Stimulated activated CD4-positive, alpha-beta T cell treated with anti-CD3 and anti-CD28 coated beads, Interleukin-2, amount 100 ng/mL, for 4 hours (primary cell): ENCODE measurements around the gene TACR1.
"Not testable (repeated sequence)": the region's sequence is repeated elsewhere in the genome, so short reads cannot be mapped to it uniquely, and the experiment has no call there.

Source experiments
- DNase-seq: peaks from one replicate; pipeline ENCODE4 v3.0.0-alpha.2; 2020; ENCODE audit warnings: low read depth

The TACR1 gene

DNA sequence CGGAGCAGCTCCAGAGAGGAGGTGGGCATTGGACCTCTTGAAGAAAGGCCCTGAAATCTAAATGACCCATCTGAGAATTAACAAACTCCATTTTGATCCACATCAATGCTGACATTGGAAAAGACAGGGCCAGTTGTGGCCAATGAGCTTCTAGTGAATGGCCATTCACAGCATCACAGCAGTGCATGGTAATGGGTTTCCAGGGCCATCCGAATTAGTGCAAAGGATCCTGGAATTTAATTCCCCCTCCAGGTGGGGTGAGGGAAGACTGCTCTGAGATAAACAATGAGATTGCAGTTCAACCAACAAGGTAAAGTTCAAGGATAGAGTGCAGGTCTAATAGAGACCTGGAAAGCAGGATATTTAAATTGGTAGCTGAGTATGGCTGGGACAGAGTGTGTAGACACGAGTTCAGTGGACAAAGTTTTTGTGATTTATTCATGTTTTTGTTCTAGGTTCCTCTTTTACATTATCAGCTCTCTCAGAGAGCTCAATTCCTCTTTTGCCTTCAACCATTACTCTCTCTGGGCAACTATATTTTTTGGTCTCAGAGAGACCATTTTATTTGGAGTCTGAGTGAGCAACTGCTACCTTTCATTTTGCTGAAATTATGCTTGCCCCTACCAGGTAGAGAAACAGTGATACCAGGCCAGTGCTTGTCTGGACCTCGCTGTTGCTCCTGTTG is 5.0 kb downstream of the TACR1 start:
- no peak for DNase-seq

DNA sequence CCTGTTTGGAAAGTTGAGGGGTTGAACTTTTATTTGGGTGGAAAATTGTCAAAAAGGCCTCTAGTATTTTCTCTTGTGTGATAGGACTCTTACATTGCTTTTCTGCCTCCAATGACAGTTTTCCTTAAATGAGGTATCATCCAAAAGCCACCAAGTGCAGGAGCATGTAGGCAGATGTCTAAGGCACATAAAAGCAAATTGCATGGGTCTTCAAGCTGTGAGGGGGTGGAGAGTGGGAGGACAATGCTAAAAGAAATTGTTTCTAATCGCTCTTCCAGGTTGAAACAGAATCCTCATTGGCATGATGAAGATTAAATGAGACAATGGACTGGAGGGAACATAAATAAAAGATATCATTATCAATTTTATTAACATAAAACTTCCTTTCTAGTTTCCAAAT is 6.8 kb downstream of the TACR1 start:
- no peak for DNase-seq

DNA sequence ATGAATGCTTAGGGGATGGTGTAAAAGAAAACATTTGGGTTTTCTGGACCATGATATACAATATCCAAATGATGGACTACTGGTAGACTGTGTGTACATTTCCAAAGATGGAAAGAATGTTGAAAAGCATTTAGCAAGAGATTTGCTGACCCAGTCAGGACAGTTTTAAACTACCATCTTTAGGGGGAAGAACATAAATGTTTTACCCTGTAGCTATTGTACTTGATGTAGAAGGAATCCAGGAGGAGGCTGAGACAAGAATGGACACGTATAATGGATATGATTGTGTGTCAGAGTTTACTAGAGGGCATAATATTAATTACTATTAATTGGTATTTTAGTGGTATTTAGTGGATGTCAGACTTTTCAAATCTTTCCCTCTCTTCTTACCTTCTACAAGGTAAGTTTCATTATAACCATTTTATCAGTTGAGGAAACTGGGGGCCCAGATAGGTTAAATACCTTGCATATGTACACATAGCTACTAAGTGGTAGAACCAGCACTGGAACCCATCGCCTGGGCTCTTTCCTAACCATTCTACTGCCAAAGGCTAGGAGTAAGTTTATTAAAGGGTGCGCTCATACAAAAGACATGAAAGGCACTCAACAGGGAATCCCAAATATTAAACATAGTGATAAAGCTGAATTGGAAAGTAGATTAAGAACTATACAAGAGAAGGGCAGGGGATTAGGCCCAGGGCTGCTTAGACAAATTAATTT is 8.9 kb downstream of the TACR1 start:
- DNase-seq = no peak

DNA sequence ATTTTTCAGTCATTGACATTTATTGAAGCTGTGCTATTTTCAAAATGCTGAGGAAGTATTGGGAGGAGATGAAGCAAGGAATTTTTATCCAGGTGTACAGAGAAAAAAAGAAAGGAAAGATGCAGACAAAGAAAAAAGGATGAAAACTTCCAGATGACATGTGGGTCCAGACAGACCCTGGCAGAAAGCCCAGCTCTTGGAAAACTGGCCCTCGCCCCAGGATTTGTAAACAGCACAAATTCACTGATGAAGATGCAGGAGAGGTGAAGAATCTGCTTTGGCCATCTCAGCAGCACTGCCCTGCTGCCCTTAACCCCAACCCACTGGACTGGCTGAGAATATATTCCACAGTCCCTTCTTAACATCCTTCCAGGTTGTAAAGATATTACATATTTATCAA is 12.5 kb downstream of the TACR1 start:
- no peak for DNase-seq

DNA sequence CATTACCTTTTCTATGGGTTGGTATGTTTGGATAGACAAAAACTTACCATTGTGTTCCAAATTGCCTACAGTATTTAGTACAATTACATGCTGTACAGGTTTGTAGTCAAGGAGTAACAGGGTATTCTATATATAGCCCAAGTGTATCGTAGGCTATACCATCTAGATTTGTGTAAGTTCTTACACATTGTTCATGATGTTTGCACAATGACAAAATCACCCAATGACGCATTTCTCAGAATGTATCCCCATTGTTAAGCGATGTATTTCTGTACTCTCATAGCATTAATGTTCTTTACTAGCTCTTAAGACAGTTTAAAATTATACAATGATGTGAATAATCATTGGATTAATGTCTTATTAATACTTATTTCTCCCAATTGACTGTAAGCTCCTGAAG is 16.7 kb downstream of the TACR1 start:
- no peak for DNase-seq

DNA sequence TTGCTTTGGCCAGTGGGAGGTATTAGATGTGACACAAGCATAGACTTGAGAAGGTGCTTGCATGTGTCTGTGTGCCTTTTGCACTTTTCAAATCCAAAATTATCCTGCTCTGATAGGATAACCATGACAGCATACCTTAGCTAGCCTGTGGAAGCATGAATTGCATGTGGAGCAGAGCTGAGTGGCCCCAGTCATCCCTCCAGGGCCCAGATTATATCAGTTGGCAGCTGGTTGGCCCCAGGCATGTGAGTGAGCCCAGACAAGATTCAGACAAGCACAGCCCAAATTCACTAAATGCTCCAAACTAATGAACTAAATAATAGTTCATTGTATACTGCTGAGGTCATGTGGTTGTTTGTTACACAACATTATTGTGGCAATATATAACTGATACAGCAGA is 18.8 kb downstream of the TACR1 start:
- no peak for DNase-seq

DNA sequence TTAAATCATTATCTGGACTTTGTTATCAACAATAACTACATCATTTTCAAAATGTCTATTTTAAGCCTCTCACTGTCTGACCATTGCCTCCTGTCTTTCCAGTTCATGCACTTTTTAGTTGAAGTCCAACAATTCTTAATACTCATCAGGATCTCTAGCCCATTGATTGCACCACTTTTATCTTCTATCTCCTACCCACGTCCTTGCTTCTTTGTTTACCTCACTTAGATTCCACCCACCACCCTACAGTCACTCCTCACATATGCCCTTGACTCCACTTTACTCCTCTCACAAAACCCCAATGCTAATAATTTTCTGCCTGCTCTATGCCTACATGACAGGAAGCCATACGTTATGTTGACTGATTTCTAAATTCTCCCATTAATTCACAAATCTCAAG is 21.9 kb downstream of the TACR1 start:
- DNase-seq = no peak

DNA sequence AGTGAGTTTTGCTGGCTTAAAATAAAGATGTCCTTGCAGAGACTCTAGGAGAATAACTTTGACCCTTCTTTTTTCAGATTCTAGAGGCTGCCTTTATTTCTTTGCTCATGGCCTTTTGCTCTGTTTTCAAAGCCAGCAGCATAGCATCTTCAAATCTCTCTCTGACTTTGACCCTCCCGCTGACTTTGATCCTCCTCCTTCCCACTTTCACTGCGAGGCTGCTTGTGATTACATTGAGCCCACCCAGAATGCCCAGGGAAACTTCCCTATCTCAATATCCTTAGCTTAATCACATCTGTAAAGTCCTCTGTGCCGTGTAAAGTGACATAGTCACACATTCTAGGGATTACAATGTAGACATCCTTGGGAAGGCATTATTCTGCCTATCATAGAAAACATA is 23.9 kb downstream of the TACR1 start:
- no peak for DNase-seq

DNA sequence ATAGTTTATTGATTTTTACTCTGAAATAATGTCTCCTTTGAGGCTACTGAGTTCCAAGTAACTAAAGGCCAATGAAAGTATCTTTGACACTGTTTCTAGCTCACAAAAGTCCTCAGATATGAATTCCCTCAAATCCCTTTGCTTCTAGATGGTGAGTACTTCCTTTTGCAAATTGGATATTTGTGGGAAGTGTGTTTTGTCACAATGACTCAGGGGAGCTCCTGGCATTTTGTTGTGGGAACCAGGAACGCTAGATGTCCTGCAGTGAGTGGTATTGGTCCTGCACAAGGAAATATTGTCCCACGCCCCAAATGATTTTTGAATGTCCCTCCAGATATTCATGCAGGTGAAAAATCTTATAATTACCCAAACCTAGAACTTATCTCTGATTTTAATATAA is 24.3 kb downstream of the TACR1 start:
- no peak for DNase-seq

DNA sequence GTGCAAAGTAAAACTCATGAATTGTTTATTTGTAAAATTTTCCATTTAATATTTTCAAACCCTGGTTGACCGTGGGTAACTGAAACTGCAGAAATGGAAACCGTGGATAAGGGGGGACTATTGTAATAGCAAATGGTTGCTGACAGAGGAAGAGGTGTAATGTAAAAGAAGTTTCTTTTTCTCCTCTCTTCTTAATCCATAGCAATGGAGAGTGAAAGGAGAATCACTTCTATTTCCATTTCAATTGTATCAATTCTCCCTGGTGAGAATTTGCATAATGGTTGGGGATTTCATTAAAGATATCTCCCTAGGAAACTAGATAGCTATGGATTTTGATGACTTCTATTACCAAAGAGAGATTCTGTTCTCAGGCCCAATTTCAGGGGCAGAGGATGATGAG is 24.8 kb downstream of the TACR1 start:
- no peak for DNase-seq

DNA sequence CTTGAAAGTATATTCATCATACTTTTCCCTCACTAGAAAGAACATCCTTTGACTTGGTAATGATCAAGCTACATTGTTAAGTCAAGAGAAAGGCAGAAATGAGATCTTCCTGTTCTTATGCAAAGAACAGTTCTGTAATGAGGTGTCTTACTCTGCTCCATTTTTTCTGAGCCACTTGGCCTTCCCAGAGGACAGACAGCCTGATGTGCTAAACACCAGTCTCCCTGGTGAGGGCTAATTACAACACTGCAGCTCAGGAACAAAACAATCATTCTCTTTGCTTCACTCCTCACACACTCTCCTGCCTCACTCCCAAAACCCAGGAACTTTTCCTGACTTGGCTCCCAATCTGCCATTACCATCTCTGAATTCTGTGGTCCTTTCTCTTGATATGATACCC is 25.6 kb downstream of the TACR1 start:
- no peak for DNase-seq

DNA sequence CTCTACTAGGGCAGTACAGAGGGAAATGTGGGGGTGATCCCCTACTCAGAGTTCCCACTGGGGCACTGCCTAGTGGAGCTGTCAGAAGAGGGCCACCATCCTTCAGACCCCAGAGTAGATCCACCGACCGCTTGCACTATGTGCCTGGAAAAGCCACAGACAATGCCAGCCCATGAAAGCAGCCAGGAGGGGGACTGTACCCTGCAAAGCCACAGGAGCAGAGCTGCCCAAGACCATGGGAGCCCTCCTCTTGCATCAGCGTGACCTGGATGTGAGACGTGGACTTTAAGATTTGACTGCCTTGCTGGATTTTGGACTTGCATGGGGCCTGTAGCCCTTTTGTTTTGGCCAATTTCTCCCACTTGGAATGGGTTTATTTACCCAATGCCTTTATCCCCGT is 27.9 kb downstream of the TACR1 start:
- DNase-seq = not testable (repeated sequence)

DNA sequence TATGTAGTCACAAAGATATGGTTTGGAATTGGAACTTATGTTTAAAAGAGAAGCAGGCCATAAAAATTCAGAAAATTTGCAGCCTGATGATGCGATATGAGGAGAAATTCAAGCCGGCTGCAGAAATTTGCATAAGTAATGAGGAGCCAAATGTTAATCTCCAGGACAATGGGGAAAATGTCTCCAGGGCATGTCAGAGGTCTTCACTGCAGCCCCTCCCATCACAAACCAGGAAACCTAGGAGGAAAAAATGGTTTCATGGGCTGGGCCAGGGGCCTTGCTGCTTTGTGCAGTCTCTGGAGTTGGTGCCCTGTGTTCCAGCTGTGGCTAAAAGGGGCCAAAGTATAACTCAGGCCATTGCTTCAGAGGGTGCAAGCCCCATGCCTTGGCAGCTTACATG is 28.4 kb downstream of the TACR1 start:
- DNase-seq = no peak

DNA sequence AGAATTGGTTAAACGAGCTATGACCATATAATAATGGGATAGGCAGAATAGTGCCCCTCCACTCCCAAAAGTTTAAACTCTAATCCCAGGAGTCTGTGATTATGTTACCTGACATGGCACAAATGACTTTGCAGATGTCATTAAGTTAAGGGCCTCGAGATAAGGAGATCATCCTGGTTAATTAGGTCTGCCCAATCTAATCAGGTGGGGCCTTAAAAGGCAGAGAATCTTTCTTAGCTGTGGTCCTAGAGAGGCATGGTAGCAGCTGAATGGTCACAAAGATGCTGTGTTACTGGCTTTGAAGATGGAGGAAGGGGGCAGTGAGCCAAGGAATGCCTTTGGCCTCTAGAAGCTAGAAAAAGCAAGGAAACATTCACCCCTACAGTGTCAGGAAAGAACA is 31.1 kb downstream of the TACR1 start:
- no peak for DNase-seq

DNA sequence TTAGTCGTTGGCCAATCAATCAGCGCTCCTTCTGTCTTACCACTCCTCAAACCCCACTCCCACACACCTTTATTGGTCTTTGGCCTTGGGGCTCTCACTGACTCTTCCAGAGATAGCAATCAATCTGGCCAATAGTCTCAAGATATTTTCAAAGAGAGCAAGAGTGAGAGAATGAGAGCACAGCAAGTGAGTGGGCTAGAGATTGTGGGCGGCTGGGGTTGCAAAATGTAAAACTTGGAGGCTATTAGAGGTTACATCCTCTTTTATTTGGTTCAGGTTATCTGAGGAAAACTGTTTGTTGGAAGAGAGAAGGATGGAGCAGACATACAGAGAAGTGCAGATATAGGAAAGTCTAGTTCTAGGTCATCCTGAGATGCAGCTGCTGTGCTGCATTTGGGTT is 32.8 kb downstream of the TACR1 start:
- DNase-seq = no peak

DNA sequence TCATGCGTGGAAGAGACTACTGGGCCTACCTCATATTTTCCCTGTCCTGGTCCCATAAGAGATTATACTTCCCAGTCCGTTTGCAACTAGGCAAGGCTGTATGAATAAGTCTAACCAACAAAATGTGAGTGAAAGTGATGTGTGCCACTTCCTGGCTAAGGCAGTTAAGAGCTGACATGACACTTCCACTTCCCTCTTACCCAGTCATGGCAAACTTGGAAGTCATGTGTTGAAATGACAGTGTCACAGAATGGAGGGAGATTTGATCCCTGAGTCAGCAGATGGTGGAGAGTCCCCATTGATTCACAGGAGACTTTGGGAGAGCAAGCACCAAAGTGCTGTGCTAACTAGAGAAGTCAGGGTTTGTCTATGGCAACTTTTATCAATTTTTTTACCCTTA is 36.4 kb downstream of the TACR1 start:
- DNase-seq = no peak

DNA sequence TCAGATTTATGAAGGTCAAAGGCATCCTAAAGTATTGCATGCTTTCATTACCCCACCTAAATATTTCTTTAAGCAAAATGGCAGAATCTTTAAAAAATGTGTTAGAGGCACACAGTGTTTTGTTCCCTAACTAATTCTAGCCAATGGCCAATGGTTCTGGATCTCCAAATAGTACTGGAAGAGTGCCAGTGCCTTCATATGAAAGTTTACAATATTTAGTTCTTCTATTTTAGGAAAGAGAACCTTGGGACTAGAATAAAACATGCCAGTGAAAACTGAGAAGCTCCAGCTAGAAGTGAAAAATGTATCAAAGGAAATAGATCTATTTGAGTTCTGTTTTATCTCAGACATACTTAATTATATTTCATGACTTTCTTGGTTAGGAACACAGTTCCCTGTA is 37.1 kb downstream of the TACR1 start:
- no peak for DNase-seq

DNA sequence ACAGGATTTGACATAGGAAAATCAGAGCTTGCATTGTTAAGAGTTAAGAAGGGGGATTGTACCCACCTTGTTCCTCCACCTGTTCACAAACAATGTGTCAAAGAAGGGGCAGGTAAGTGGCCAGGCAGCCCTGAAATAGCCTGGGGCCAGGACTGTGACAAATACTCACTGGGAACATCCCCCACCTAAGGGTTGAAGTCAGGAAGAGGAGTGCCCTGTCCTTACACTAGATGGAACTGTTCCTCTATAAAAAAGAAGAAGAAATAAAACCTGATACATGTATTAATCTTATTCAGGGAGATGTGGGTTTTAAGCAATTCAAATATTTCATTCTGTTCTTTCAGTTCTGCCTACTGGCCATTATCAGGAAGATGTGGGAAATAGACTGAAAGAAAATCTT is 41.9 kb downstream of the TACR1 start:
- DNase-seq = no peak

DNA sequence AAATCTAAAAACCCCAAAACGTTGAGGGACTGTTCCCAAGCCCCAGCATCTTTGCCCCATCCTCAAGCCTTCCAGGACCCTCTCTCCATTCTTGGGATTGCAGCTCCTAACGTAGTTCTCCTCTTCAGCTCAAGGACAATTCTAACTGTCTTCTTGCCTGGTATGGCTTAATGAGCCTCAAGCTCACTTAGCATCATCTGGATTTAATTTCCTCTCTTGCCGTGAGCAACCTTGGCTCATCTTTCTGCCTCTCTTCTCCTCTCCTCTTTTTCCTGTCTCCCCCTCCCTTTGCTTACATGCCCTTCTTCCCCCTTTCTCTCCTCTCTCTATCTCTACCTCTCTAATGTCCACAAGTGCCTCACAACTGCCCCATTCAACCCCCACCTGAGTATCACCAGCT is 44.2 kb downstream of the TACR1 start:
- no peak for DNase-seq

DNA sequence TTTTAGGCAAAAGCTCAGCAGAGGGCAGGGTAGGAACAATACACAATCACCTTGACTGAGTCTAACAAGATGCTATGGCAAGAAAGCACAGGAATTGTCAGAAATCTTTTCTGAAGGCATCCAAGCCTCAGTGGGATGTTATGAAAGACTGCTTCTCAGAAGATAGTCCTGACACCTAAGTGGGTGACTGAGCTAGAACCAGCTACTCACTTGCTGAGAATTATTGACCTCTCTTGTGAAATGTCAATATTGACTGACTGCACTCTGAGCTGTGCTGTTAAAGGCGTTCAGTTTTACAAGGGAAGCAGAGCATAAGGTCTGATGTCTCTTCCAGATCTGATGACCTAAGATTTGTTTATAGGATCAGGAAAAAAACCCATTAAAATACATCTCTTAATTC is 46.1 kb downstream of the TACR1 start:
- no peak for DNase-seq

DNA sequence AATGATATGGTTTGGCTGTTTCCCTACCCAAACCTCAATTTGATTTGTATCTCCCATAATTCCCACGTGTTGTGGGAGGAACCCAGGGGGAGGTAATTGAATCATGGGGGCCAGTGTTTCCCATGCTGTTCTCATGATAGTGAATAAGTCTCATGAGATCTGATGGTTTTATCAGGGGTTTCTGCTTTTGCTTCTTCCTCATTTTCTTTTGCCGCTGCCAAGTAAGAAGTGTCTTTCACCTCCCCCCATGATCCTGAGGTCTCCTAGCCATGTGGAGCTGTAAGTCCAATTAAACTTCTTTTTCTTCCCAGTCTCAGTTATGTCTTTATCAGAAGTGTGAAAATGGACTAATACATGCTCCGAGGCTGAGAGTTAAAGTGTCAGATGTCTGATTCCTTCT is 47.1 kb downstream of the TACR1 start:
- DNase-seq = not testable (repeated sequence)

DNA sequence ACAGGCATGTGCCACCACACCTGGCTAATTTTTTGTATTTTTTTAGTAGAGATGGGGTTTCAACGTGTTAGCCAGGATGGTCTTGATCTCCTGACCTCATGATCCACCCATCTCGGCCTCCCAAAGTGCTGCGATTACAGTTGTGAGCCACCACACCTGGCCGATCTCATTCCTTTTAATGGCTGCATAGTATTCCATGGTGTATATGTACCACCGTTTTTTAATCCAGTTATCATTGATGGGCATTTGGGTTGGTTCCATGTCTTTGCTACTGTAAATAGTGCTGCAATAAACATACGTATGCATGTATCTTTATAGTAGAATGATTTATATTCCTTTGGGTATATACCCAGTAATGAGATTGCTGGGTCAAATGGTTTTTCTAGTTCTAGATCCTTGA is 51.4 kb downstream of the TACR1 start:
- not testable (repeated sequence) for DNase-seq

DNA sequence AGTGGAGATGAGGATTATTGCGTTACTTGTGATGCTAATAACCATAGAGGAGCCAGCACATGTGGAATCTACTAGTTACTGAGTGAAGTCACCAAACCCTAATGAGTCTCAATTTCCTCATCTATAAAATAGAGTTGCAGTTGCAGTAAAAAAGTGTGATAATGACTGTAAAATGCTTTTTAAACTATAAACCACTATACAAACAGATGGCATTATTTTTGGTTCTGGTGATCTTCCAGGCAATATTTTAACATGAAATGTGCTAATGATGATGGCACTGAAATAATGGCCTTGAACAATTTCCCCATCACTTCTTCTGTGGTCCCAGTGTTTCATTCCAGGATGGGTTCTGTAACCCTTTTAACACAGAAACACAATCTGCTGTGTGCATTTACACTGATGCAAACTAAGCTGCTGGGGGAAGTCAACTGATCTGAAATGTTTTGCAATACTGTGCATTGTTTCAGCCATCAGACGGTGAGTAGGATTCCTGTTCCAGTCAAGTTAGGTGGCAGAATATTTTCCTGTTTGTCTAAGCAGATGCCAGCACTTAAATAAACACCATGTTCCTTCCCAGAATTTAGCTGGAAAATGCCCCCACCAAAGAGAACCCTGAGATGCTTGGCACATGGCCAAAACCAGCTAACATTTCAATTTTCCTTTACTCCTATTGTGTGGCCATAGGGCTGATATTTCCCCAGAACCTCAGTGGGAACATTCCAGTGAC is 52.6 kb downstream of the TACR1 start:
- DNase-seq = no peak
